Measurements from ENCODE around the gene TRIOBP.
"Not testable (repeated sequence)": the region's sequence is repeated elsewhere in the genome, so short reads cannot be mapped to it uniquely, and the experiment has no call there.

The TRIOBP gene

DNA sequence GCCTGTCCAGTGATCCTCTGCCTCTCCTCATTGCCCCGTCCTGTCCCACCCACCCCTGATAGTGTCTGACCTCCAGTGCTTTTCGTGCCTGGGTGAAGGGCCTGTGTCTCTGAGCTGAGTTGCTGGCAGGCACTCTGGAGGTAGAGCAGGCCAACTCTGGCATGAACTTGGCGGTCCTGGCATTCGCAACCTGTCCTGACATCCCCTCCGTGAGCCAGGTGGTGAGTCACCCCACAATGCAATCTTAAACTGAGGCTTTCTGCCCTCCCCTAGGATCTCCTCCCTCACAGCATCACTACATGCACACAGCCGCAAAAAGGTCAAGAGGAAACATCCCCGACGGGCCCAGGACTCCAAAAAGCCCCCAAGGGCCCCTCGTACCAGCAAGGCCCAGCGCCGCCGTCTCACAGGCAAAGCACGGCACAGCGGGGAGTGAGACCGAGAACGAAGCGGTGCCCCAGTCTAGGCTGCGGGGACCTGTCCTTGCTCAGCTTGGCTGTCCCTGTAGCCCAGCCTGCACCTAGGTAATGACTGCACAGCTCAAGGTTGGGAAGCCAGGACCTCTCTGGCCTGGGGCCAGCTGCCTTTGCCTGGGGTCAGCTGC, 5.8 kb upstream of the TRIOBP start:
- no peak for DNase-seq

DNA sequence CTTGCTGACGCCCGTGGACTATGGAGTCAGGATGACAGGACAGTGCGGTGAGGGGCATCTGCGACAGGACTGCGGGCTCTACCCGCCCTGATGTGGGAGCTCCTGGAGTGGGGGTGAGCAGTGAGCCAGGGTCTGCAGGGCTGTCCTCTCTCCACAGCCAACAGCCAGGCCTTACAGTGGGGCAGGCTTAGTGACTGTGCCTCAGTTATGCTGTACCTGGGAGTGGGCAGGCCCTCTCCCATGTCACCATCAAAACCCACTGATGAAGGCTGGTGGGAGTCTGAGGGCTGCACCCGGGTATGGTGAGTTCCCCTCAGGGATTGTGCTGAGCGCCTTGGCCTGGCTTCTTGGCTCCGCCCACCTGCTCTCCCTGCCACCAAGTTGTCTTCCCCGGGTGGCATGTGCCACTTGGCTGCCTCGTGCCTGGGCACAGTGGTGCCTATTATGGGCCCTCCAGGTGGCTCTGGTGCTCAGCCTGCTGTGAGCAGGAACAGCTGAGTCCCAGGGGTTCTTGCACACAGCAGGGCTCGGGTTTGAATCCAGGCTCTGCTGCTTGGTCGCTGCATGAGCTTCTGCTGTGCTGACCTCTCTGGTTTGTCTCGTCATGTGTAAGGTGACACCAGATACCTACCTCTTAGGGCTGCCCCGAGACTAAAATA, 4.1 kb upstream of the TRIOBP start:
- no peak for DNase-seq

DNA sequence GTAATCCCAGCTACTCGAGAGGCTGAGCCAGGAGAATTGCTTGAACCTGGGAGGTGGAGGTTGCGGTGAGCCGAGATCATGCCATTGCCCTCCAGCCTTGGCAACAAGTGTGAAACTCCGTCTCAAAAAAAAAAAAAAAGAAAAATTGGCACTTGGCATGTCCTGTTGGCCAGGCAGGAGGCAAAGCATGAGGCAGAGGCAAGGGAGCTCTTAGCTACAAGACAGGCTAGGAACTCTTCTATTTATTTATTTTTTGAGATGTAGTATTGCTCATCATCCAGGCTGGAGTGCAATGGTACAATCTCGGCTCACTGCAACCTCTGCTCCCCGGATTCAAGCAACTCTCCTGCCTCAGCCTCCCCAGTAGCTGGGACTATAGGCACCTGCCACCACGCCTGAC, 2.7 kb upstream of the TRIOBP start:
- DNase-seq = not testable (repeated sequence)

DNA sequence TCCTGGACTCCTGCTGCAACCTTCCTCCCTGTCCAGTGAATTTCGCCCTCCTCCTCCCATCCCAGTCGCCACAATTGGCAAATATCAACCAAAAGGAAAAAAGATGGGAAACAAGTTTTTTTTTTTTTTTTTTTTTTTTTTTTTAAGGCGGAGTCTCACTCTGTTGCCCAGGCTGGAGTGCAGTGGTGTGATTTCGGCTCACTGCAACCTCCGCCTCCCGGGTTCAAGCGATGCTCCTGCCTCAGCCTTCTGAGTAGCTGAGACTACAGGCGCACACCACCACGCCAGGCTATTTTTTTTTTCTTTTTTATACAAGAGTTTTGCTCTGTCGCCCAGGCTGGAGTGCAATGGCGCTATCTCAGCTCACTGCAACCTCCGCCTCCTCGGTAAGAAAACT, 590 bp upstream of the TRIOBP start:
- not testable (repeated sequence) for DNase-seq

DNA sequence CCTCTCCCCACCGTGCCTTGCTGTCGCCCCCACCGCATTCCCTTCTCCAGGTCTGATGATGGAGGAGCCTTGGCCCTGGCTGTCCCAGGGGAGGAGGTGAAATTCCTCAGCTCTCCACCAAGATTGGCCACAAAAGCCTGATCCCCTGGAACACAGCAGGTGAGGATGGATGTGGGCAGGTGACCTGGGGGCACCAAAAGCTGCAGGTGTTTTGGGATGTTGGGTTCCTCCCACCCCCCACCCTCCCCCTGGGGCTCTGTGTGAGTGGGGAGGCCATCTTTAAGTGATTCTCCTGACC, 639 bp downstream of the TRIOBP start:
- DNase-seq = no peak

DNA sequence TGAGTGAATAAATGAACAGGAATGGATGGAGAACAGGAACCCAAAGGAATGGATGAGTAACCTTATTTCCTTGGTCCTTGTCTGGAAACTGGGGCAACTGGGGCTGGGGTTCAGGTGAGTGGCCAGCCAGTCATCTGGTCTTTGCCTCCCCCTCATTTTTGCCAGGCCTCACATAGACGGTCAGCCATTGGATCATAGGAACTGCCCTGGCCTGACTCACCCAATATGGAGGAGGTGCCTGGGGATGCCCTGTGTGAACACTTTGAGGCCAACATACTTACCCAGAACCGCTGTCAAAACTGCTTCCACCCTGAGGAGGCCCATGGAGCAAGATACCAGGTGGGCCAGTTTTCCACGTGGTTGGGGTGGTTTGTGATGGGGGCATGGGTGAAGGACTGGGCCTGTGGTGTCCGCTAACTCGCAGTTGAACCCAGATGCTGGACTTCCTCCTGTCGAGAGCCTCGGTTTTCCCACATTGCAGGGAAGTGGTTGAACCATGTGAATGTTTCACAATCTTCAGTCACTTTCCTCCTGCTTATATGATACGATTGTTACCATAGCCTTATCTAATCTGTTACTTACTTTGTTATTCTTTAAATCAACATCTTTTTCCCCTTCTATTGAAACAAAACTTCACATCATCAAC, 4.4 kb downstream of the TRIOBP start:
- DNase-seq = no peak

DNA sequence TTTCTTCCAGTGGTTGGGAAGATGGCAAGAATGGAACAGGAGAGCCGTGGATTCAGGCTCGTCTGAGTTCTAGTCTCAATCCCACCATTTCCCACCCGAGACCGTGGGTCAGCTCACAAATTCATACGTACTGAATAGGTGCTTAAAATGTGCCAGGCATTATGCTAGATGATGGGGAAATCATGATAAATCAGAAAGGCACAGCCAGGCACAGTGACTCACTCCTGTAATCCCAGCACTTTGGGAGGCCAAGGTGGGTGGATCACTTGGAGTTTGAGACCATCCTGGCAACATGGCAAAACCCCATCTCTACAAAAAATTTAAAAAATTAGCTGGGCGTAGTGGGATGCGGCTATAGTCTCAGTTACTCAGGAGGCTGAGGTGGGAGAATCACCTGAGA, 7.1 kb downstream of the TRIOBP start:
- no peak for DNase-seq

DNA sequence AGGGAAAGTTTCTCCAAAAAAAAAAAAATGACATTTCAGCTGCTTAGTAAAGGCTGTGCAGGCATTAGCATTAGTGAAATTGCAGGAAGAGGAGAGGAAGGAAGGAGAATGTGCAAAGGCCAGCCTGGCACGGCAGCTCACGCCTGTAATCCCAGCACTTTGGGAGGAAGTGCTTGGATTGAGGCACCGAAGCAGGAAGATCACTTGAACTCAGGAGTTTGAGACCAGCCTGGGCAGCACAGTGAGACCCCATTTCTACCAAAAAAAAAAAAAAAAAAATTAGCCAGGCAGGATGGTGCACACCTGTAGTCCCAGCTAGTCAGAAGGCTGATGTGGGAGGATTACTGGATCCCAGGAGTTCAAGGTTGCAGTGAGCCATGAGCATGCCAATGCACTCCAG, 7.8 kb downstream of the TRIOBP start:
- DNase-seq = no peak

DNA sequence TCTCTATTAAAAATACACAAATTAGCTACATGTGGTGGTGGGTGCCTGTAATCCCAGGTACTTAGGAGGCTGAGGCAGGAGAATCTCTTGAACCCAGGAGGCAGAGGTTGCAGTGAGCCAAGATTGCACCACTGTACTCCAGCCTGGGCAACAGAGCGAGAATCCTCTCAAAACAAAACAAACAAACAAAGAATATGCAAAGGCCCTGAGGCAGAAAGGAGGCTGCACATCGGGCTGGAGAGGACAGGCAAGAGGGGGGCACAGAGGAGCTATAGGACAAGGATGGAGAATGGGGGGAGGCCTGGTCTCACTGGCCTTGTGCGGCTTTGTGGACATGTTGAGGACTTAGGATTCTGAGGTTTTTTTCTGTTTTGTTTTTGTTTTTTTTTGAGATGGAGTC, 8.4 kb downstream of the TRIOBP start:
- DNase-seq = no peak

DNA sequence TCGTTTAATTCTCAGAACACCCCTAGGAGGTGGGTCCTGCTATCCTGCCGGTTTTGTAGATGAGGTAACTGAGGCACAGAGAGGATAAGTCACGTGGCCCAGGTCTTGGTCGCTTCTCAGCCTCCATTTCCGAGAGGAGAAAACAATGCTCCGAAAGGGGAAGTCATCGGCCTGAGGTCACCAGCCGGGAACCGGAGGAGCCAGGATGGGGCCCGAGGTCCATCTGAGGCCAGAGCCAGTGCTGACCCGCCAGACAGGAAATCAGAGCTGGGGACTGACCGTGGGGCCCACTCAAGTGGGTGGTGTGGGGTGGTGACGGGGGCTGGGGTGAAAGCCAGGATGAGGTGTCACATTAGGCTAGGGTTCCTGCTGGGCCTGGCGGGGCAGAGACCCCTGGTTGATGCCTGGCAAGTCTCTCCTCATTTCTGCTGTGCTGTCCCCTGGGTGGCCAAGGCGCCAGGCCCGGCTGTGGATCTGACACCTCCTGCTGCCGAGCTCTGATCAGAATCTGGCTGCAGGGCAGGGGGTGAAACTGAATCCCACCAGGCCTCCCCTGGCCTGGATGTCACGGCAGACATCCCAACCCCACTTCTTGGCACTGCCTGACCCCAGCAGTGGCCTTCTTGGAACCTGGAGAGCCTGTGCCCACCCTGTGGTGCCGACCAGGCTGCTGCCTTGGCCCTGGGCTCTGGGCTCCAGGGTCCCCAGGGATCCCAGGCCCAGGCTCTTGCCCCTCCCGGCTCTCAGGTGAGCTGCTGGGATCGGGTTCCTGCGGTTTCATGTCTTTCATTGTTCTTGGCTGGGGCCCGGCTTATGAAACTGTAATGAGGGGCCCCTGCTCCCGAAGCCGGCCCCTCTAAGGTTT, 12.0 kb downstream of the TRIOBP start:
- DNase-seq = no peak

DNA sequence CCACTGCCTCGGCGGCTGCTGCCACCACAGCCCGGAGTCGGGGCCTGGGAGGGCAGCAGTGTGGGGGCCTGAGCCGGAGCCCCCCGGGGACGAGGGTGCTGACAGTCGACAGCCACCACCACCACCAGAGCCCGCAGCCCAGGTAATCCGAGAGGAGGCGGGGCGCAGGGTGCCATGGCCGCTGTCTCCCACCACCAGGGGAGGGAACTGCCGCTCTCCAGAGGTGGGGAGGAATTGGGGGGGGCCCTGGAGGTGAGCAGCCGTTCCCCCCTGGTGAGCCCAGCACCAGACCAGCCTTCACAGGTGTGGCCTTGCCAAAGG, 12.6 kb downstream of the TRIOBP start:
- DNase-seq = no peak

DNA sequence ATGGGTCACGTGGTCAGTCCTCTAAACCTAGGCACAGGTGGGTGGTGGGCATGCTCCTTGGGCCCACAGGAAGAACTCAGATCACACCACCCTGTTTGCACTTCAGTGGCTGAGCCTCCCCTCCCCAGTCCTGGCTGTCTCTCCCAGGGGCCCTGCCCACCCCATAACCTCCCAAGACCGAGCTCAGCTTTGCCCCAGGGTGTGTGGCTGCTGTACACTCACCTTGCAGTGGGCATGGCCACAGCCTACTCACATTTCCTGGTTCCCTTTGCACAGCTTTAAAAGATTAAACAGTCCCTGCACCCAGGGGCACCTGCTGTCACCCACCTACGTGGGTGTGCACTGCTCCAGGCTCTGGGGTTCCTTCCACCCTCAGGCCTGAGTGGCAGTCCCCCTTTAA, 13.8 kb downstream of the TRIOBP start:
- no peak for DNase-seq

DNA sequence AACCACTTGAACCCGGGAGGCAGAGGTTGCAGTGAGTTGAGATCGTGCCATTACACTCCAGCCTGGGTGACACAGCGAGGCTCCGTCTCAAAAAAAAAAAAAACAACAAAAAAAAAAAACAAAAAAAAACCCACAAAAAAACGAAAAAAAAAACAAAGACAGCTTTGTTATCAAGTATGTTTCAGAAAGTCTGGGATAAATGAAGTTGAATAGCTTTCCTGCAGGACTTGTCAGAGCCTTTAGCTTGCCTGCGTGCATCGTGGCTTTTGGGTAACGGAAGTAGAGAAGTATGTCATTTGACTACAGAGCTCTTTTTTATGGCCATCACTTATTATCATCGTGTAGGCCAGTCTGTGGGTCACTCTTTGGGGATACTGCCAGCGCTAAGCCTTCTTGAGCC, 14.6 kb downstream of the TRIOBP start:
- DNase-seq = no peak

DNA sequence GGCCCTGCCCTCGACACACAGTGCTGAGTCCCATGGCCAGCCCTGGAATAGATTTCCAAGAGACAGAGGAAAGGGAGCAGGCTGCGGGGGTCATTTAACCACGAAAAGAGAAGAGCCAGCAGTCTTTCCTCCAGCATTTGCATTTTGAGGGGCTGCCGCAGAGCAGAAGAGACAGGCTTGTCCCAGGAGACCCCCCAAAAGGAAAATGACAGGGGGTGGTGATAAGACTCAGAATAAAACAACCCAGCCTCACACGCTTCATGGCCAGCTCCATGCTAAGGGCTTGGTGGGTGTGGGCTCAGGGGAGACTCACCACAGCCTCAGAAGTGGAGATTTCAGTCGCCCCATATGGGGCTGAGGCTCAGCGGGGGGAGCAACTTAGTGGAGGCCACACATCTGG, 16.9 kb downstream of the TRIOBP start:
- DNase-seq = no peak

DNA sequence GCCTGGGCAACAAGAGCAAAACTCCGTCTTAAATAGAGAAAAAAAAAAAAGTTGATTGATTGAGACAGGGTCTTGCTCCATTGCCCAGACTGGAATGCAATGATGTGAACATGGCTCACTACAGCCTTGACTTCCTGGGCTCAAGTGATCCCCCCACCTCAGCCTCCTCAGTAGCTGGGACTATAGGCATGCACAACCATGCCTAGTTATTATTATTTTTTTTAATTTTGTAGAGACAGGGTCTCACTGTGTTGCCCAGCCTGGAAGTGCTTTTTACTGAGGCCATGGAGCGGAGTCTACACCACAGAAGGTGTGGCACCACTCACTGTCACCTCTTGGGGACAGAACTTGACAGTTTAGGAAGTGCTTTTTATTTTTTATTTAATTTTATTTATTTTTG, 17.8 kb downstream of the TRIOBP start:
- DNase-seq = no peak

DNA sequence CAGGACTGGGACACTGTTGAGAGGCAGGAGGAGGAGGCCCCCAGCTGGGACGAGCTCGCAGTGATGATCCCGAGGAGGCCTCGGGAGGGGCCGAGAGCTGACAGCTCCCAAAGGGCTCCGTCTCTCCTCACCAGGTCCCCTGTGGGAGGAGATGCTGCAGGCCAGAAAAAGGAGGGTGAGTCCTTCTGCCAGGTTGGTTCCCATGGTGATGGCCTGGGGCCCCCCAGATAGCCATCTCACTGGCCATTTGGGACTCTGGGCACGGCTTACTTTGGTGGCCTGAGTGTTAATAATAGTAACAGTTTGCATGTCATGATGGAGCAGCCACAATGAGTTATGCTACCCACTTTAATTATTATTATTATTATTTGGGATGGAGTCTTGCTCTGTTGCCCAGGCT, 18.9 kb downstream of the TRIOBP start:
- DNase-seq = no peak

DNA sequence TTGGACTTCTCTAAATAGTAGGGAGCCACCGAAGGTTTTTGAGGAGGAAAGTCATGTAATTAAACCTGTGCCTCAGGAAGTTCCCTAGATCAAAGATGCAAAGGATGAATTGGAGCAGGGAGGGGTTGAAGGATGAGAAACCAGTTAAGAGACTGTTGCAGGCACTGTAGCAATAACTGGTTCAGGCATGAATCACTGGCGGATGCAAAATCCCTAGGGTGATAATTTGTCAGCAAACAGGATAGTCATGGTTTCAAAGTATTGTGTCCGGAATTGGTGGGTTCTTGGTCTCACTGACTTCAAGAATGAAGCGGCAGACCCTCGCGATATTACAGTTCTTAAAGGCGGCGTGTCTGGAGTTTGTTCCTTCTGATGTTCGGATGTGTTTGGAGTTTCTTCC, 19.9 kb downstream of the TRIOBP start:
- DNase-seq = no peak

DNA sequence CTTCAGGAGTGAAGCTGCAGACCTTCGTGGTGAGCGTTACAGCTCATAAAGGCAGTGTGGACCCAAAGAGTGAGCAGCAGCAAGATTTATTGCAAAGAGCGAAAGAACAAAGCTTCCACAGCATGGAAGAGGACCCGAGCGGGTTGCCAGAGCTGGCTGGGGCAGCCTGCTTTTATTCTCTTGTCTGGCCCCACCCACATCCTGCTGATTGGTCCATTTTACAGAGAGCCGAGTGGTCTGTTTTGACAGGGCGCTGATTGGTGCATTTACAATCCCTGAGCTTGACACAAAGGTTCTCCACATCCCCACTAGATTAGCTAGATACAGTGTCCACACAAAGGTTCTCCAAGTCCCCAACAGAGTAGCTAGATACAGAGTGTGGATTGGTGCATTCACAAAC, 20.4 kb downstream of the TRIOBP start:
- not testable (repeated sequence) for DNase-seq

DNA sequence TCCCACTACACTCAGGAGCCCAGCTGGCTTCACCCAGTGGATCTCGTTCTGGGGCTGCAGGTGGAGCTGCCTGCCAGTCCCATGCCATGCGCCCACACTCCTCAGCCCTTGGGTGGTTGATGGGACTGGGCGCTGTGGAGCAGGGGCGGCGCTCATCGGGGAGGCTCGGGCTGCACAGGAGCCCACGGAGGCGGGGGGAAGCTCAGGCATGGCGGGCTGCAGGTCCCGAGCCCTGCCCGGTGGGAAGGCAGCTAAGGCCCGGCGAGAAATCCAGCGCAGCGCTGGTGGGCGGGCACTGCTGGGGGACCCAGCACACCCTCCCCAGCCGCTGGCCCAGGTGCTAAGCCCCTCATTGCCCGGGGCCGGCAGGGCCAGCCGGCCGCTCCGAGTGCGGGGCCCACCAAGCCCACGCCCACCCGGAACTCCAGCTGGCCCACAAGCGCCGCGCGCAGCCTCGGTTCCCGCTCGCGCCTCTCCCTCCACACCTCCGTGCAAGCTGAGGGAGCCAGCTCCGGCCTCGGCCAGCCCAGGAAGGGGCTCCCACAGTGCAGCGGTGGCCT, 21.0 kb downstream of the TRIOBP start:
- not testable (repeated sequence) for DNase-seq

DNA sequence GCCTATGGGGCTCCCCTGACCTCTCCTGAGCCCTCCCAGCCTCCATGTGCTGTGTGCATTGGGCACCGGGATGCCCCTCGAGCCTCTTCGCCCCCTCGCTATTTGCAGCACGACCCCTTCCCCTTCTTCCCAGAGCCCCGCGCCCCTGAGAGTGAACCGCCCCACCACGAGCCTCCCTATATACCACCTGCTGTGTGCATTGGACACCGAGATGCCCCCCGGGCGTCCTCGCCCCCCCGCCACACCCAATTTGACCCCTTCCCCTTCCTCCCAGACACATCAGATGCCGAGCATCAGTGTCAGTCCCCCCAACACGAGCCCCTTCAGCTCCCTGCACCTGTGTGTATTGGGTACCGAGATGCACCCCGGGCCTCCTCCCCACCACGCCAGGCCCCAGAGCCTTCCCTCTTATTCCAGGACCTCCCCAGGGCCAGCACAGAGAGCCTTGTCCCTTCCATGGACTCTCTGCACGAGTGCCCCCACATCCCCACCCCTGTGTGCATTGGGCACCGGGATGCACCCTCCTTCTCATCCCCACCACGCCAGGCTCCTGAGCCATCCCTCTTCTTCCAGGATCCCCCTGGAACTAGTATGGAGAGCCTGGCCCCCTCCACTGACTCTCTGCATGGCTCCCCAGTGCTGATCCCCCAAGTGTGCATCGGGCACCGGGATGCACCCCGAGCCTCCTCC, 28.8 kb downstream of the TRIOBP start:
- no peak for DNase-seq

DNA sequence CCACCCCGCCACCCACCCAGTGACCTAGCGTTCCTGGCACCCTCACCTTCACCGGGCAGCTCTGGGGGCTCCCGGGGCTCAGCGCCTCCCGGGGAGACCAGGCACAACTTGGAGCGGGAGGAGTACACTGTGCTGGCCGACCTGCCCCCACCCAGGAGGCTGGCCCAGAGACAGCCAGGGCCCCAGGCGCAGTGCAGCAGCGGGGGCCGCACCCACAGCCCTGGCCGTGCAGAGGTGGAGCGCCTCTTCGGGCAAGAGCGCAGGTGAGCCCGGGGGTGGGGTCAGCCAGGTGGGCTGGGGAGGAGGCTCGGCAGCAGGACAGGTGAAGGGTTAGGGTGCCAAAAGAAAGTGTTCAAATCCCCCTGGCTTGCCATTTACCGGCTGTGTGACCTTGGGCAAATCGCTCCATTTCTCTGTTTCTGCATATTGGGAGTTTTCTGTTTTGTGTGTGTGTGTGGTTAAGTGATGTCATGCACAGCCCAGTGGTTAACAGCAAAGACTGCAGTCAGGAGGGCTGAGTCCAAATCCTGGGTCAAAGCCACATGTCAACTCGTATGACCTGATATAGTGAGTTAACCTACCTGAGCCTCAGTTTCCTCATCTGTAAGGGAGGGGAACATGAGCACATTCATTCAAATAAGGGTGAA, 29.5 kb downstream of the TRIOBP start:
- DNase-seq = no peak

DNA sequence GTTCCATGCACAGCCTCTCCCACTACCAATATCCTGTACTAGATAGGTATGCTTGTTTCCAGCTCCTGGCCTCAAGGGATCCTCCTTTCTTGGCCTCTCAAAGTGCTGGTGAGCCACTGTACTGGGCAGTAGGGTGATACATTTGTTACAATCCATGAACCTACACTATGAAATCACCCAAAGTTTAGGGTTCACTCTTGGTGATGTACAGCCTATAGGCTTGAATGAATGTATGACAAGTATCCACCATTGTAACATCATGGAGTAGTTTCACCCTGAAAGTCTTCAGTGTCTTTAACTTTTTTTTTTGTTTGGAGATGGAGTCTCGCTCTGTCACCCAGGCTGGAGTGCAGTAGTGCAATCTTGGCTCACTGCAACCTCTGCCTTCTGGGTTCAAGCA, 31.8 kb downstream of the TRIOBP start:
- no peak for DNase-seq
